Umbilical cord (tissue), 2 donors: ENCODE results near the gene CTSE. TPM values are rescaled to one million over a fixed set of nuclear protein-coding genes. Genes with fewer than 3 reads are reported as not detected.
A peak's percentile ranks its signal among the peaks of the same experiment; 100 is the strongest.

Experiments
- DNase-seq: peaks from one replicate; pipeline ENCODE4 v3.0.0-alpha.2; 2015; ENCODE audit warnings: low spot score
- total RNA-seq: library from RNA; depleted of rRNA; stranded (reverse); fragments of >200 nt; gene quantifications from one replicate; pipeline ENCODE4 v1.2.3, GENCODE V29; 2014; ENCODE audit warnings: low replicate concordance; ENCODE audit not compliant: insufficient read depth

The CTSE gene
- total RNA-seq, 1 donor from 2014 or later, result 0.48 TPM

- no peak for DNase-seq
These were observed 51.1 kb downstream of the CTSE start for GRCh38 chr1:205972491-205973168.

- DNase-seq, result no peak
These were observed 51.6 kb downstream of the CTSE start for GRCh38 chr1:205972081-205972480.

GRCh38 chr1:205971082-205971481 is 52.6 kb downstream of the CTSE start:
- DNase-seq, result no peak

- DNase-seq, result no peak
These were observed 53.2 kb downstream of the CTSE start for GRCh38 chr1:205970486-205970885.

- no peak for DNase-seq
These were observed 54.5 kb downstream of the CTSE start for GRCh38 chr1:205969229-205969628.

- no peak for DNase-seq
These were observed 56.0 kb downstream of the CTSE start for GRCh38 chr1:205967554-205968335.

GRCh38 chr1:205965036-205965884 is 58.4 kb downstream of the CTSE start:
- no peak for DNase-seq

GRCh38 chr1:205963352-205964155 is 60.1 kb downstream of the CTSE start:
- no peak for DNase-seq

GRCh38 chr1:205962821-205963221 is 60.9 kb downstream of the CTSE start:
- no peak for DNase-seq

GRCh38 chr1:205961991-205962820 is 61.5 kb downstream of the CTSE start:
- peak; percentile 42 for DNase-seq

GRCh38 chr1:205961405-205961804 is 62.3 kb downstream of the CTSE start:
- no peak for DNase-seq

GRCh38 chr1:205959789-205960188 is 63.9 kb downstream of the CTSE start:
- no peak for DNase-seq

Other genes starting within 250 kb of the CTSE start
- 5.8 TPM for gene RAB29, start 248.4 kb downstream of the CTSE start, total RNA-seq
- 7.7 TPM for gene SLC41A1, start 210.7 kb downstream of the CTSE start, total RNA-seq
- gene PM20D1, start 173.8 kb downstream of the CTSE start, total RNA-seq, result 1.4 TPM
- 0.24 TPM for gene SLC26A9, start 80.4 kb downstream of the CTSE start, total RNA-seq
- gene RAB7B, start 20.5 kb downstream of the CTSE start, total RNA-seq, result 5.8 TPM
- gene RHEX, start 29.3 kb upstream of the CTSE start, total RNA-seq, result 4.1 TPM
- gene AVPR1B, start 93.5 kb upstream of the CTSE start, total RNA-seq, result 0.72 TPM
- gene FAM72A, start 178.9 kb upstream of the CTSE start, total RNA-seq, result 2.4 TPM
- 63.3 TPM for gene SRGAP2, start 179.6 kb upstream of the CTSE start, total RNA-seq